ENCODE results near the gene TRIM28.

The TRIM28 gene

DNA sequence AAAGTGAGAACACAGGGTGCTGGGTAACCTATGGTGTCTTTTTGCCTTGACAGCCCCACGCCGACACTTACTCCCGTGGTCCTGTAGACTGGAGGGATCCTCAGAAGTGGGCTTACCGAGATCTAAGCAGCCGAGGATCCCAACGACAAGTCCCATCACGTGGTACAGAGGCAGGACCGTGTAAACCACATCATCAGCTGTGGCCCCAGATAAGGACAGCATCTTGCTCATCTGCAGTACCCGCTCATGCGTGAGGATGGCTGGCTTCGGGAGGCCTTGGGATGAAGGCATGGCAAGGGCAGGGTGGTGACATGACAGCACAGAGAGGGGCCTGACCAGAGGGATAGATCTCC lies 34.2 kb upstream of the TRIM28 start:
- Histone ChIP-seq H3K27me3 (ENCODE audit: insufficient read depth, low read length, poor library complexity, severe bottlenecking) (no peaks in the 10 kb centered on the region), H2AFZ (ENCODE audit: low read length) (no peak overlapping the region), H4K20me1 (ENCODE audit: insufficient read depth, low read length, poor library complexity, severe bottlenecking) (no peaks in the 10 kb centered on the region), H3K4me2 (ENCODE audit: low read depth, low read length, poor library complexity, severe bottlenecking) (no peak overlapping the region), H3K9ac (ENCODE audit: low read depth, low read length, poor library complexity, severe bottlenecking) (no peak overlapping the region), H3K9me2 (replicated peaks; ENCODE audit: low read depth, low read length) (no peaks in the 10 kb centered on the region), H3F3A (ENCODE audit: low read depth) (no peaks in the 10 kb centered on the region), H3K4me3 (ENCODE audit: low read length, poor library complexity, severe bottlenecking) (no peak overlapping the region), H3K79me2 (ENCODE audit: insufficient read depth, low read length) (peaks cover 5% of the 10 kb centered on the region; the same call in 1 of the 2 replicates), H3K4me1 (ENCODE audit: insufficient read depth, low read length, poor library complexity, severe bottlenecking) (peaks cover 11% of the 10 kb centered on the region), H3K9me3 (ENCODE audit: insufficient read depth, low read depth, low read length) (no peaks in the 10 kb centered on the region), H3K36me3 (ENCODE audit: insufficient read depth, low read length) (no peaks in the 10 kb centered on the region)
- TF ChIP-seq, protein P1, sequence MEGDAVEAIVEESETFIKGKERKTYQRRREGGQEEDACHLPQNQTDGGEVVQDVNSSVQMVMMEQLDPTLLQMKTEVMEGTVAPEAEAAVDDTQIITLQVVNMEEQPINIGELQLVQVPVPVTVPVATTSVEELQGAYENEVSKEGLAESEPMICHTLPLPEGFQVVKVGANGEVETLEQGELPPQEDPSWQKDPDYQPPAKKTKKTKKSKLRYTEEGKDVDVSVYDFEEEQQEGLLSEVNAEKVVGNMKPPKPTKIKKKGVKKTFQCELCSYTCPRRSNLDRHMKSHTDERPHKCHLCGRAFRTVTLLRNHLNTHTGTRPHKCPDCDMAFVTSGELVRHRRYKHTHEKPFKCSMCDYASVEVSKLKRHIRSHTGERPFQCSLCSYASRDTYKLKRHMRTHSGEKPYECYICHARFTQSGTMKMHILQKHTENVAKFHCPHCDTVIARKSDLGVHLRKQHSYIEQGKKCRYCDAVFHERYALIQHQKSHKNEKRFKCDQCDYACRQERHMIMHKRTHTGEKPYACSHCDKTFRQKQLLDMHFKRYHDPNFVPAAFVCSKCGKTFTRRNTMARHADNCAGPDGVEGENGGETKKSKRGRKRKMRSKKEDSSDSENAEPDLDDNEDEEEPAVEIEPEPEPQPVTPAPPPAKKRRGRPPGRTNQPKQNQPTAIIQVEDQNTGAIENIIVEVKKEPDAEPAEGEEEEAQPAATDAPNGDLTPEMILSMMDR (conservative IDR thresholded peaks at IDR 0.05; ENCODE audit: low read length), result no peak
- TF ChIP-seq EZH2phosphoT487 (IDR thresholded peaks at IDR 0.05; ENCODE audit: borderline replicate concordance), result no peak

DNA sequence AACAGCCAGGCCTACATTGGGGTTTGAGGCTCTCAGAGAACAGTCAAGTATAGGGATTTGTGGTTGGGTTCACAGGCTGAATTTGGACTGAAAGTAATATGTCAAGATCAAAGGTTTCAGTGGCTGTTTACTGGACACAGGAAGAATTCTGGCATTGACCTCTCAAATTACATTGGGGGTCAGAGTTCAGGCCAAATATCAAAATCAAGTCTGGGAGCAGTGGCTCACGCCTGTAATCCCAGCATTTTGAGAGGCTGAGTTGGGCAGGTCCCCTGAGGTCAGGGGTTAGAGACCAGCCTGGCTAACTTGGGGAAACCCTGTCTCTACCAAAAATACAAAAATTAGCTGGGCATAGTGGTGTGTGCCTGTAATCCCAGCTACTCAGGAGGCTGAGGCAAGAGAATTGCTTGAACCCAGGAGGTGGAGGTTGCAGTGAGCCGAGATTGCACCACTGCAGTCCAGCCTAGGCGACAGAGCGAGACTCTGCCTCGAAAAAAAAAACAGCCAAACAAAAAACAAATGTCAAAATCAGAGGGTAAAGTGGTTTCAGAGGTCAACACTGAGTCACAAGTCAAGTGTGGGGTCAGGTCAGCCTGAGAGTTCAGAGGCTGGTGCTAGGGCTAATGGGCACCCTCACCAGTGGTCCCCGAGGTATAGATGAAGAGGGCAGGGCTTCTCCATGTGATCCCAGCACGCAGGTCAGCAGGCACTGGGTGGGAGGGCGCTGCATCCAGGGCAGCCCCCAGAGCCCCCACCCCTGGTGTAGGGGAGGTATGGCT lies 33.6 kb upstream of the TRIM28 start:
- Histone ChIP-seq H3K4me2 (ENCODE audit: low read depth, low read length, poor library complexity, severe bottlenecking) (no peak overlapping the region), H3K79me2 (ENCODE audit: insufficient read depth, low read length) (peaks cover 10% of the 10 kb centered on the region; the same call in 1 of the 2 replicates), H3F3A (ENCODE audit: low read depth) (no peaks in the 10 kb centered on the region), H3K9me3 (ENCODE audit: insufficient read depth, low read depth, low read length) (no peaks in the 10 kb centered on the region), H3K27me3 (ENCODE audit: insufficient read depth, low read length, poor library complexity, severe bottlenecking) (no peaks in the 10 kb centered on the region), H3K9me2 (replicated peaks; ENCODE audit: low read depth, low read length) (no peaks in the 10 kb centered on the region), H3K9ac (ENCODE audit: low read depth, low read length, poor library complexity, severe bottlenecking) (no peak overlapping the region), H3K4me3 (ENCODE audit: low read length, poor library complexity, severe bottlenecking) (no peak overlapping the region), H4K20me1 (ENCODE audit: insufficient read depth, low read length, poor library complexity, severe bottlenecking) (no peaks in the 10 kb centered on the region), H2AFZ (ENCODE audit: low read length) (no peak overlapping the region), H3K36me3 (ENCODE audit: insufficient read depth, low read length) (no peaks in the 10 kb centered on the region), H3K4me1 (ENCODE audit: insufficient read depth, low read length, poor library complexity, severe bottlenecking) (peaks cover 12% of the 10 kb centered on the region)
- no peak for TF ChIP-seq EZH2phosphoT487 (IDR thresholded peaks at IDR 0.05; ENCODE audit: borderline replicate concordance)
- TF ChIP-seq, protein P1 (conservative IDR thresholded peaks at IDR 0.05; ENCODE audit: low read length), result no peak

DNA sequence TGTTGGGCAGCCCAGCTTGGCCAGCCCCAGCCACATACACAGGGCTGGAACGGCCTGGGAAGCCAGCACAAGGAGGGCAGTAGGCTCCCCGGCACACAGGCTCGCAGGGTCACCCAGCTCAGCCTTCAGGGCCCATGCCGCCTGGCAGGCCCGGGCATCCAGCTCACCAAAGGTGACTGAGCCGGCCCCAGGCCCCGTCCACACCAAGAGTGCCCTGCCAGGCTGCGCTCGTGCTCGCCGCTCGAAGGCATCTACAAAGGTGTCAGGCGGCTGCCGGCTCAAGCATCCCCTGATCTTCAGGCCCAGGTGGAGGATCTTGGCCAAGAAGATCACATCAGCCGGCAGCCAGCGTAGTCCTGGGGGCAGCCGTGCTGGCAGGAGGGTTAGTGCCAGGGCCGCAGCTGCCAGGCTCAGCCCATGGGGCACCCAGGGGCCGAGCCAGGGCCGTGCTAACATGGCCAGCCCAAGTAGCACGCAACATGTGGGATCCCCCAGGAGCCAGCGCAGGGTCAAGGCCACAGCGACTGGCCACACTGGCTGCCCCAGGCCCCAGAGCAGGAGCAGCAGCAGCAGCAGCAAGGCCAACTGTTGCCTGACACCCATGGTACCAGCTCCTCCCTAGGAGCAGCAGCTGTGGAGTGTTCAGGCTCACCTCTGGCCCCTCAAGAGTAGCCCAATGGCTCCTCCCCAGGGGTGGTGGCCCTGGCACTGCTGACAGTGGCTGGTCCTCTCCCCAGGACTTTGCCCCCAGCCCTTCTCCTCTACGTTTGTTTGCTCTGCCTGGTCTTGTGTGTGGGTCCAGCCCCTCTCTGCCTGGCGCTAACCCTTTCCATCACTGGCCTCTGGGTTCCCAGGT lies 32.3 kb upstream of the TRIM28 start, which contains the start of gene SLC27A5:
TSS of gene SLC27A5 (minus strand) at position 640 of the 856 bp plus-strand sequence. CDS start at position 603, 37 bp downstream.
- peaks cover 23% of the 10 kb centered on the region; the same call in 1 of the 2 replicates for H3K79me2 ChIP-seq (ENCODE audit: insufficient read depth, low read length)
- H3K4me1 ChIP-seq (ENCODE audit: insufficient read depth, low read length, poor library complexity, severe bottlenecking), result peaks cover 23% of the 10 kb centered on the region
- H4K20me1 ChIP-seq (ENCODE audit: insufficient read depth, low read length, poor library complexity, severe bottlenecking), result no peaks in the 10 kb centered on the region
- H3K9me2 ChIP-seq (replicated peaks; ENCODE audit: low read depth, low read length), result no peaks in the 10 kb centered on the region
- H3K4me2 ChIP-seq (ENCODE audit: low read depth, low read length, poor library complexity, severe bottlenecking), result no peak within 1 kb of the TSS
- H3K36me3 ChIP-seq (ENCODE audit: insufficient read depth, low read length), result no peaks in the 10 kb centered on the region
- no peak within 1 kb of the TSS for H3K9ac ChIP-seq (ENCODE audit: low read depth, low read length, poor library complexity, severe bottlenecking)
- TF ChIP-seq, protein P1 (conservative IDR thresholded peaks at IDR 0.05; ENCODE audit: low read length), result no peak
- no peak for TF ChIP-seq EZH2phosphoT487 (IDR thresholded peaks at IDR 0.05; ENCODE audit: borderline replicate concordance)
- H3K27me3 ChIP-seq (ENCODE audit: insufficient read depth, low read length, poor library complexity, severe bottlenecking), result no peaks in the 10 kb centered on the region
- no peaks in the 10 kb centered on the region for H3F3A ChIP-seq (ENCODE audit: low read depth)
- no peaks in the 10 kb centered on the region for H3K9me3 ChIP-seq (ENCODE audit: insufficient read depth, low read depth, low read length)
- H2AFZ ChIP-seq (ENCODE audit: low read length), result no peak within 1 kb of the TSS
- H3K4me3 ChIP-seq (ENCODE audit: low read length, poor library complexity, severe bottlenecking), result no peak within 1 kb of the TSS

All from Loucy (cell line).